NCI-H1694 treated with DMSO at 0.1 percent for 48 hours (cell line): ENCODE measurements around the gene RPS25.
"Not testable (repeated sequence)": the region's sequence is repeated elsewhere in the genome, so short reads cannot be mapped to it uniquely, and the experiment has no call there.

Experiments
- DNase-seq: peaks from one replicate; lab custom pipeline; 2025; lab: John Stamatoyannopoulos, UW

The RPS25 gene

GRCh38 chr11:119015054-119015611, 3.0 kb downstream of the RPS25 start:
- DNase-seq: no peak

GRCh38 chr11:119014209-119014924, 3.8 kb downstream of the RPS25 start:
- DNase-seq: no peak

DNA sequence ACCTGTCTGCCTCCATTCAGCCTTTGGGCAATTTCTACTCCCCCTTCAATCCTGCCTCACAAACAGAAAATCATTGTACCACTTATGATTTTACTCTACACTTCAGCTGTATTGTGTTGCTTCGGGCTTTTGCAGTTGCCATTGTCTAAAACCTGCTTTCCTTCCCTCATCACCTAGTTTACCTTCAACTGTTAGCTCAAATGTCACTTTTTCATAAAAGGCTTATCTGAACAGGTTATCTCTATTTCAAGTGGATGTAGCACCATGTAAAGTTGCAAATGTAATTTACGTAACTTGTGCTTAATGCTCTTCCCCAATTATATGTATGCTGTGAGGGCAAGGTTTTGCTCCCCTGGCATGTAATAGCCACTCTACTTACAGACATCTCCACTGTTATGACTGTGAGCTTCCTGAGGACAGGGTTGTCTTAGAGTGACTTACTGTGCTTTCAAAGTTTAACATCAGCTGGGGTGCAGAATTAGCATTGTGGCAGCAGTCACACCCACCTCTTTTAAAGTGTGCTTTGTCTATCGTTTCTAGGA, 5.4 kb downstream of the RPS25 start:
- DNase-seq: no peak

DNA sequence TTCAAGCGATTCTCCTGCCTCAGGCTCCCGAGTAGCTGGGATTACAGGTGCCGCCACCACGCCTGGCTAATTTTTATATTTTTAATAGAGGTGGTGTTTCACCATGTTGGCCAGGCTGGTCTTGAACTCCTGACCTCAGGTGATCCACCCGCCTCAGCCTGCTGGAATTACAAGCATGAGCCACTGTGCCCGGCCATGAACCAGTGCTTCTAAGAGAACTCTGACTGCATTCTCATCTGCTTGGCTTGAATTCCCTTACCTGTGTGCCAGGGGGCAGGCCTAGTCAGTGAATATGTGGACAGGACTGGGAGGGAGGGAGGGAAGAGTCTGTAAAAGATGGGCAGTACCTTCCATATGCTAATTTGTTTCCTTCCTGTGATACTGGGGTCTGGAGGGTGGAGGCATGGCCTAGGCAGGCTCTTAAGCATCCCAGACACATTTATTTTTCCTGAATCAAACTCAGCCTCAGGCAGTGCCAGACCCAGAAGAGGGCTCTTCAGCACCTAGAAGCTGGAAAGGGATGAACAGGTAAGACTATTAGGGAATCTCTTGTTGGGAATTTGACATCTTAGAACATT, 6.6 kb downstream of the RPS25 start:
- no peak for DNase-seq

DNA sequence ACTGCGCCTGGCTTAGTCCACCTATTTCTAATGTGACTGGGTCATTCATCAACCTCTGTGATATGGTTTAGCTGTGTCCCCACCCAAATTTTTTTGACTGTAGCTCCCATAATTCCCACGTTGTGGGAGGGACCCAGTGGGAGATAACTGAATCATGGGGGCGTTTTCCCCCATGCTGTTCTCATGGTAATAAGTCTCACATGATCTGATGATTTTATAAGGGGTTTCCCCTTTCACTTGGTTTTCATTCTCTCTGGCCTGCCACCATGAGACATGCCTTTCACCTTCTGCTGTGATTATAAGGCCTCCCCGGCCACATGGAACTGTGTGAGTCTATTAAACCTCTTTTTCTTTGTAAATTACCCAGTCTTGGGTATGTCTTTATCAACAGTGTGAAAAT, 11.5 kb downstream of the RPS25 start:
- DNase-seq: no peak

DNA sequence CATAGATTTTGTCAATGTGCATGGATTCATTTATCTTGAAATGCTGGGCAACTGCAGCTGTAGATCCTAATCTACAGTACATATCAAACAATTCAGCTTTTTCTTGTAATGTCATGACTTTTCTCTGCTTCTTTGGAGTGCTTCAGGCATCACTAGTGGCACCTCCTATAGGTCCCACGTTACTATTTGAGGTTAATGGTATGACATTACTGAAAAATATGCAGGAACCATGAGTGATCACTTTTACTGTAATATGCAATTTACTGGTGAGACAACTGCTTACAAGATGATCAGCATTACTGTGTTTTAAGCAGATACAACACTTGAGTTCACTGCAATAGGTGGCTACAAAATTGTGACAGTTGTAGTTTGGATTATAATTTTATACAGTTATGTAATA, 17.2 kb downstream of the RPS25 start:
- no peak for DNase-seq

- DNase-seq: no peak
Observed at GRCh38 chr11:118998822-118999221, 19.3 kb downstream of the RPS25 start.

DNA sequence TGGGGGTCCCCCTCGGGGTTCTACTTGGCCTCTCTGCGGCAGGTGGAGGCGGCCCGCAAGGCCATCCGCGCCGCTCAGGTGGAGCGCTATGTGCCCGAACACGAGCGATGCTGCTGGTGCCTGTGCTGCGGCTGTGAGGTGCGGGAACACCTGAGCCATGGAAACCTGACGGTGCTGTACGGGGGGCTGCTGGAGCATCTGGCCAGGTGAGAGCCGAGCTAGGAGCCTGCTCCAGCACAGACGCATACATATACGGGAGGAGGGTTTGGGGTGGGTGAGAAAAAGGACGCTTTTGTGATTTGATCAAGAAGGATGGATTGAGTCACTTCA, 19.8 kb downstream of the RPS25 start:
- DNase-seq: no peak

DNA sequence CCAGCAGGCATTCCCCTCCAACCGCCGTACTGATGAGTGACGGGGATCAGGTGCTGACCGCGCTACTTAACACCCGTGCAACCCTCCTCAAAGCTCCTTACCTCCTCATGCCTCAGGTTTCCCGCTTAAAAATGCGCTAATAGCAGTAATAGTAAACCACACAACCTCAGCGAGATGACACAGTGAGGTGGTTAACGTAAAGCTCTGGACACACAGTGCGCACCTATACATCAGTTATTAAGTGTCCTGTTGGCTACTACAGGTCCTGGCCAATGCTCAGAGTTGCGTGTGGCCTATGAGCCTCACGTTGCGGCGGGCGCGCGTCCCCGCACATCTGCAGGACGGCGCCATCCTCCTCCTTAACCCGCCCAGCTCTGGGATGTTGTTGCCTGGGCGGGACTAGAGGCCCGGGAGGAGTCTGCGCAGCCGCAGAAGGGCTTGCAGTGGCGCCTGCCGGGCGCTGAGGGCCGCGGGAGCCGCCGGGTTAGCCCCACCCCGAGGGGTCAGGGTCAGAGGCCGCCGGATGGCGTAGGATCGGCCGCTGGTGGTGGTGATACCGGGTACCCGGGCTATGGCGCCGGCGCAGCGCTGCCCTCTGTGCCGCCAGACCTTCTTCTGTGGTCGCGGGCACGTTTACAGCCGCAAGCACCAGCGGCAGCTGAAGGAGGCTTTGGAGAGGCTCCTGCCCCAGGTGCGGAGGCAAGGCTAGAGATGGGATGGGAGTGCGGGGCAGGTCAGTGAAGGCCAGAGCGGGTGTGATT, 20.3 kb downstream of the RPS25 start, which contains the start of gene CENATAC:
TSS of gene CENATAC (plus strand) at position 512 of the 761 bp plus-strand sequence. CDS start at position 572, 60 bp downstream.
- DNase-seq: peak; percentile 49

DNA sequence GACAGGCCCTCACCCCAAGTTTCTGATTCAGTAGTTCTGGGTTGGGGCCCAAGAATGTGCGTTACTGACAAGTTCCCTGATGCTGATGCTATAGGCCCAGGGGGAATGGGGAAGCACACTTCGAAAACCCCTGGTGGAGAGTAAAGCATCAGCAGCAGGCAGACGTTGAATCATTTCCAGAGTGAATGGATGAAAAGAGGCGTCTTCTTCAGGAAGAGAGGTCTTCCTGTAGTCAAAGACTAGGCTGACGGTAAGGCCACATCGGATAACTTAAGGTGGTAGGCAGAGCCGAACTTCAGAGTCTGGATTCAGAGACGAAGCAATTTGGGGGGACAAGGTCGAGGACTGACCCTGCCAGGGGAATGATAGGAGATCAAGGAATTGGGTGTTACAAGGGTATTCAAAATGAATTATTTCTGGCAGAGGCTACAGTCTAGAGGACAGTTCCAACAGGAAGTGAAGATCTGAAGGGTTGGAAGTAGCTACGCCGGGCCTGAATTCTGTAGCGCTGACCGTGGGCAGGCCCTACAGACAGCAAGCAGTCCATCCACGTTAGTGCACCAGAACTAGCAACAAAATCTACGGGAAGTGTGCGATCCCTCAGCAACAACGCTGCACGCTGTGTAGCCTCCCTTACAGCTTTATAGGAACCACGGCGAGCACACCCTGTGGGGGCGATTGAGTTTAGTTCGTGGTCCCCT, 21.1 kb downstream of the RPS25 start:
- DNase-seq: no peak

GRCh38 chr11:118991486-118992038, 26.6 kb downstream of the RPS25 start:
- DNase-seq: not testable (repeated sequence)

DNA sequence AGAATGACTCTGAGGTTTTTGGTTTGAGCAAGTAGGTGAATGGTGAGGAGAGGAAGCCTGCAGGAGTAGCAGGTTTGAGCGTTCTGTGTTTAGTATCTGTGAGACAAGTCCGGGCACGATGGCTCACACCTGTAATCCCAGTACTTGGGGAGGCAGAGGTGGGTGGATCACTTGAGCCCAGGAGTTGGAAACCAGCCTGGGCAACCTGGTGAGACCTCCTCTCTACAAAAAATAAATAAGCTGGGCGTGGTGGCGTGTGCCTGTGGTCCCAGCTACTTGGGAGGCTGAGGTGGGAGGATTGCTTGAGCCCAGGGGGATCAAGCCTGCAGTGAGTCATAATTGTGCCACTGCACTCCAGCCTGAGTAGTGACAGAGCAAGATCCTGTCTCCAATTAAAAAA, 29.9 kb downstream of the RPS25 start:
- no peak for DNase-seq

DNA sequence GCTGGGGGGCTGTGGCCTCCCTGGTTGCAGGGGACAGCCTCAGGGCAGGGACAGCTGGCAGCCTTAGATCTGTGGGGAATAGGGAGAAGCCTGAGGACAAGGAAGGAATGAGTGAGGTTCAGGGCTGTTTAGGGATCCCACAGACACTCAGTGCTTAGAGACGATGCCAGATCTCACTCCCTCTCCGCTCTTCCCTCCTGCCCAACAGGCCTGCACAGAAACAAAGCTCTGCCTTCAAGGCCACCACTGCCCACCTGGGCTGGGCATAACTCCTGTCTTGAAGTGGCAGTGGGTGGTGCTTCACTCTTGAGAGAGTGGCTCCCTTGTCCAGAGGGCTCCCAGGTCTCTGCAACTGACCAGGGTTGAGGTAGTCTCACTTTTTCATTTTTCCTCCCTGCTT, 33.3 kb downstream of the RPS25 start:
- no peak for DNase-seq

- DNase-seq: not testable (repeated sequence)
Observed at GRCh38 chr11:118984337-118984736, 33.8 kb downstream of the RPS25 start.

GRCh38 chr11:118980191-118980881, 37.8 kb downstream of the RPS25 start:
- DNase-seq: no peak

DNA sequence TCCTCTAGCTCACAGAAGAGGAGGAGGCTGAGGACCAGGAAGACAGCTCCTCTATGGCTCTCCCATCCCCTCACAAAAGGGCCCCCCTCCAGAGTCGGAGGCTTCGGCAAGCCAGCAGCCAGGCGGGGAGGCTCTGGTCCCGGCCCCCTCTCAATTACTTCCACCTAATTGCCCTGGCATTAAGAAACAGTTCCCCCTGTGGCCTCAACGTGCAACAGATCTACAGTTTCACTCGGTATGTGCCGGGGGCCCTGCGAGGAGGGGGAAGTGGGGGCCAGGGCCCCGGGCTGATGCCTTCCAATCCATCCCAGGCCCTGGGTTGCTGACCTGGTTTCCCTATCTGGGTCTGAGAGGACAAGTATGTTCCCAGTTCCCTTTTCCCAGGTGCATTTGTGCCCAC, 38.7 kb downstream of the RPS25 start:
- no peak for DNase-seq

GRCh38 chr11:118975771-118976709, 42.1 kb downstream of the RPS25 start:
- DNase-seq: no peak

DNA sequence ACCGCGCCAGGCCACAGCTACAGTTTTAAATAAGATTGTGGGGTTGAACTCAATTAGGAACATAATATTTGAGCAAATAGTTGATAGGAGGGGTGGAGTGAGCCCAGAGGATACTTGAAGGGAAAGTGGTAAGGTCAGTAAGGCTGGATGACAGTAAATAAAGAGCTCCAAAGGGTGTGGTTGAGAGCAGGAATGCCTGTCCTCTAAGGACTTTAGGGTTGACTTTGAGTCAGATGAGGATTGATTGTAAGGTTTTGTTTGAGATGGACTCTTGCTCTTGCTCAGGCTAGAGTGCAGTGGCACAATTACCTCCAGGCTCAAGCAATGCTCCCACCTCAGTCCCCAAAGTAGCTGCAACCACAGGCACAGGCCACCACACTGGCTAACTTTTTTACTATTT, 44.2 kb downstream of the RPS25 start:
- no peak for DNase-seq

DNA sequence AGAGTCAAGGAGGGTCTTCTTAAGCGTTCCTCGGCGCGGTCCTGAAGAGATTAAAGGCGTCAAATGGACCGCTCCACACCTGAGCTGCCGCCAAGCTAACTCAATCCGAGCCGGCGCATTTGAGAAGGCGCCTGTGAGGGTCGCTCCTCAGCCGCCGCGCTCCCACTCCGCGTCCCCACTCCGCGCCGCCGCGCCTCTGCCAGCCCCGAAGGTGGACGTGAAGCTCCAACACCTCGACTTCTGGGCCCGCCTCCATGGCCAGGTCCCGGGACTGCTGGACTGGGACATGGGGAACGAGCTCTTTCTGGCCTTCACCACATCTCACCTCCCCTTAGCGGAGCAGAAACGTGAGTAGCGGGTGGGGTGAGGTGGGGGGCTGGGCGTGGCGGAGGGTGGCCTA, 46.5 kb downstream of the RPS25 start, which contains the start of gene FOXR1:
TSS of gene FOXR1 (plus strand) at position 116 of the 400 bp plus-strand sequence. CDS start at position 287, 171 bp downstream.
- DNase-seq: no peak

GRCh38 chr11:118969508-118969907, 48.6 kb downstream of the RPS25 start:
- DNase-seq: not testable (repeated sequence)
